ENCODE measurements around the gene NEURL1. TPM values are rescaled to one million over a fixed set of nuclear protein-coding genes. Genes with fewer than 3 reads are reported as not detected.
A peak's percentile ranks its signal among the peaks of the same experiment; 100 is the strongest.

Gene NEURL1
- total RNA-seq, 2 donors from 2014 or later = 2.5 to 3.5 TPM

DNA sequence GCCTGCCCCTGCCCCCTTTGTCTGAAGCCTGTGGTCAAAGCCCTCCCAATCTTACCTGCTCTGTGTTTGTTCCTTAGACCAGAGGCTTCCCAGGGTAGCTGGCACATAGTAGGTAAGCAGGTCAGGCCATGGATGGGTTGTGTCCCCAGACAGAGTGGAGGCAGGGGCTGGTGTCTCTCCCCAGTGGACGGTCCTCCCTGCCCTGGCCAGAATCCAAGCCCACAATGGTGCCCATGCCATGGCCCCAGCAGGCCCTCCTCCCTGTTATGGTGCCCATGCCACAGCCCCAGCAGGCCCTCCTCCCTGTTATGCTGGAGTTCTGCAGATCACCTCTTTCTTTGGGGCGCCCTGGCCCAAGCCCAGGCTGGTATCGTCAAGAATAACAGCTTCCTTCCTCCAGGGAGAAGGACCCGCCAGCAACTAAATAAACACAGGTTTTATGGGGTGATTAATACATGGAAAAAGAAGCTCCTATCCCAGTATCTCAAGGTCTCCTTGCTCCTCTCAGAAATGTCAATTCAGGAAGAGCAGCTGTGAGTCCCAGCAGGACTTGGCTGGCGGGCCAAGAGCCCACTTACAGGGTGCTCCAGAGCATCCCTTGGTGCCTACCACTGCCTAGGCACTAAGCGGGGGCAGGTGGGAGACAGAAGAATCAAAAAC, 82.0 kb downstream of the NEURL1 start:
- Mint-ChIP-seq H3K4me1 (ENCODE audit: low read depth) (no peaks in the 10 kb centered on the region), H3K27me3 (ENCODE audit: low read depth) (no peaks in the 10 kb centered on the region), H3K36me3 (ENCODE audit: insufficient read depth in 2 of 2) (no peaks in the 10 kb centered on the region), H3K27ac (no peak overlapping the region), H3K9me3 (no peaks in the 10 kb centered on the region), H3K4me3 (no peak overlapping the region)
- ATAC-seq (replicated peaks in 1 of 2) (no peak), DNase-seq (no peak)

DNA sequence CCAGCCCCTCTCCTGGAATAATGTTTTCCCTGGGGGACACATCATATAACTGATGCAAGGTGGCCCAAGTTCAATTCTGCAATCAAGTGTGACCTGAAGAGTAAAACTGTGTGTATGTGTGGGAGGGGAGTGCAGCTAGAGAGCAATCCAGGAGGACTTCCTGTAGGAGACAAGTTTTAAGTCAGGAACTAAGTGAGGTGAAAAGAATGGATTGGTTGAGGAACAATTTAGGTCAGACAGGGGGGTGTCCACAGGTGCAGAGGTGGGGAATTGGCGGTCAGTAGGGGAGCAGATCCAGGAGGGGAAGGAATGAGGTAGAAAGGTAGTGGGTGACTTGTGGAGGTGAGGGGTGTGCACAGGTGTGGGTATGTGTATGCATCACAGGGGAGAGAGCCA, 82.6 kb downstream of the NEURL1 start:
- Mint-ChIP-seq H3K36me3 (ENCODE audit: insufficient read depth in 2 of 2) (no peaks in the 10 kb centered on the region), H3K4me1 (ENCODE audit: low read depth) (no peaks in the 10 kb centered on the region), H3K27ac (no peak overlapping the region), H3K4me3 (no peak overlapping the region), H3K27me3 (ENCODE audit: low read depth) (no peaks in the 10 kb centered on the region), H3K9me3 (no peaks in the 10 kb centered on the region)
- ATAC-seq (replicated peaks in 1 of 2) (no peak), DNase-seq (no peak)

DNA sequence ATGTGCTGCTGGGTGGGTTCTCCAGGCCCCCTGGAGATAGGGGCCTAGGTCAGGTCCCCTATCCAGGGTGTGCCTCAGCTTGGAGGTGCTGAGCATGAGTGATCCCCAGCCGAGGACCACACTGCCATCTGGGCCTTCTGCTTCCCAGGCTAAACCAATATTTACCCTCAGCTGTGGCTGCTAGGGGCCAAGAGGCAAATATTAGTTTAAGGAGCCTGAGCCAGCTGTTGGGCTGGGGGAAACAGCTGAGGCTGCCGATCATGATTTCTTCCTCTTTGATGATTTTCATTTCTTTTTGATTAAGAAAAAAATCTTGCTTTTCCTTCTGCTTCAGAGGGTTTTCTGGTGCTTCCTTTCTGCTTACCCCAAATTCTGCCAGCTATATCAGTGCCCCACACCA, 83.4 kb downstream of the NEURL1 start:
- Mint-ChIP-seq H3K27ac (no peak overlapping the region), H3K4me3 (no peak overlapping the region), H3K9me3 (no peaks in the 10 kb centered on the region), H3K36me3 (ENCODE audit: insufficient read depth in 2 of 2) (no peaks in the 10 kb centered on the region), H3K27me3 (ENCODE audit: low read depth) (no peaks in the 10 kb centered on the region), H3K4me1 (ENCODE audit: low read depth) (no peaks in the 10 kb centered on the region)
- ATAC-seq (replicated peaks in 1 of 2) (no peak), DNase-seq (no peak)

GRCh38 chr10:103578782-103579382, 85.4 kb downstream of the NEURL1 start:
- Mint-ChIP-seq H3K36me3 (ENCODE audit: insufficient read depth in 2 of 2) (no peaks in the 10 kb centered on the region), H3K27me3 (ENCODE audit: low read depth) (no peaks in the 10 kb centered on the region), H3K4me1 (ENCODE audit: low read depth) (peaks cover 3% of the 10 kb centered on the region), H3K4me3 (no peak overlapping the region), H3K9me3 (no peaks in the 10 kb centered on the region), H3K27ac (no peak overlapping the region)
- DNase-seq (no peak), ATAC-seq (replicated peaks in 1 of 2) (no peak)

DNA sequence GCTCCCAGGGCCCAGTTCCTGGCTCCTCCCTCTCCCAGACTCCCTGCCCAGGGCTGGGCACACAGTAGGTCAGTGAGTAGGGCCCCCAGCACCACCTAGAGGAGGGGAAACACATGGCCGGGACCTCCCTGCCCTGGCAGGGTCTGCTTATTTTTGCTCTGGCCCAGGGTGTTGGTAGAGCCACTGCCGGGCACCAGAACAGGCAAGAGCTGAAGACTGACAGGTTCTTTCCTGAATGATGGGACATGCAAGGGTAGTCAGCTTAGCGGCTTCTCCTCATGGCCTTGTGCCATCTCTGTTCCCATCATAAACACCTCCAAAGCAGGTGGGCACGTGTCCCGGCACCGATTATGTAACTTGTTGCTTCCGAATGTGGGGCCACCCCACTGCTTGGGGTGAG, 86.5 kb downstream of the NEURL1 start:
- ATAC-seq (replicated peaks in 1 of 2) (no peak), DNase-seq (no peak)
- Mint-ChIP-seq H3K27me3 (ENCODE audit: low read depth) (no peaks in the 10 kb centered on the region), H3K36me3 (ENCODE audit: insufficient read depth in 2 of 2) (no peaks in the 10 kb centered on the region), H3K27ac (no peak overlapping the region), H3K9me3 (no peaks in the 10 kb centered on the region), H3K4me3 (no peak overlapping the region), H3K4me1 (ENCODE audit: low read depth) (peaks cover 8% of the 10 kb centered on the region)

GRCh38 chr10:103580430-103580829, 86.9 kb downstream of the NEURL1 start:
- Mint-ChIP-seq H3K36me3 (ENCODE audit: insufficient read depth in 2 of 2) (no peaks in the 10 kb centered on the region), H3K9me3 (no peaks in the 10 kb centered on the region), H3K4me1 (ENCODE audit: low read depth) (peaks cover 12% of the 10 kb centered on the region), H3K27me3 (ENCODE audit: low read depth) (no peaks in the 10 kb centered on the region), H3K27ac (no peak overlapping the region), H3K4me3 (no peak overlapping the region)
- DNase-seq (no peak), ATAC-seq (replicated peaks in 1 of 2) (no peak)

GRCh38 chr10:103581499-103581898, 88.0 kb downstream of the NEURL1 start:
- Mint-ChIP-seq H3K27me3 (ENCODE audit: low read depth) (no peaks in the 10 kb centered on the region), H3K36me3 (ENCODE audit: insufficient read depth in 2 of 2) (no peaks in the 10 kb centered on the region), H3K4me3 (no peak overlapping the region), H3K9me3 (no peaks in the 10 kb centered on the region), H3K4me1 (ENCODE audit: low read depth) (peaks cover 14% of the 10 kb centered on the region), H3K27ac (no peak overlapping the region)
- DNase-seq (no peak), ATAC-seq (replicated peaks in 1 of 2) (no peak)

GRCh38 chr10:103582331-103583123, 89.0 kb downstream of the NEURL1 start:
- Mint-ChIP-seq H3K9me3 (no peaks in the 10 kb centered on the region), H3K27me3 (ENCODE audit: low read depth) (no peaks in the 10 kb centered on the region), H3K27ac (no peak overlapping the region), H3K36me3 (ENCODE audit: insufficient read depth in 2 of 2) (peaks cover 0 to 1% of the 10 kb centered on the region in 2 donors), H3K4me3 (peak overlapping the region in 1 of 2 donors; percentile 27), H3K4me1 (ENCODE audit: low read depth) (peaks cover 14% of the 10 kb centered on the region)
- ATAC-seq (replicated peaks in 1 of 2) (no peak), DNase-seq (no peak)

- Mint-ChIP-seq H3K4me1 (ENCODE audit: low read depth) (peaks cover 14% of the 10 kb centered on the region), H3K36me3 (ENCODE audit: insufficient read depth in 2 of 2) (peaks cover 0 to 1% of the 10 kb centered on the region in 2 donors), H3K27ac (peak overlapping the region; percentile 93), H3K27me3 (ENCODE audit: low read depth) (no peaks in the 10 kb centered on the region), H3K4me3 (peak overlapping the region; percentile 90 to 97), H3K9me3 (no peaks in the 10 kb centered on the region)
- DNase-seq = no peak
- ATAC-seq (replicated peaks in 1 of 2) = peak; percentile 1 to 5
Observed at GRCh38 chr10:103583871-103584215, 90.3 kb downstream of the NEURL1 start.

DNA sequence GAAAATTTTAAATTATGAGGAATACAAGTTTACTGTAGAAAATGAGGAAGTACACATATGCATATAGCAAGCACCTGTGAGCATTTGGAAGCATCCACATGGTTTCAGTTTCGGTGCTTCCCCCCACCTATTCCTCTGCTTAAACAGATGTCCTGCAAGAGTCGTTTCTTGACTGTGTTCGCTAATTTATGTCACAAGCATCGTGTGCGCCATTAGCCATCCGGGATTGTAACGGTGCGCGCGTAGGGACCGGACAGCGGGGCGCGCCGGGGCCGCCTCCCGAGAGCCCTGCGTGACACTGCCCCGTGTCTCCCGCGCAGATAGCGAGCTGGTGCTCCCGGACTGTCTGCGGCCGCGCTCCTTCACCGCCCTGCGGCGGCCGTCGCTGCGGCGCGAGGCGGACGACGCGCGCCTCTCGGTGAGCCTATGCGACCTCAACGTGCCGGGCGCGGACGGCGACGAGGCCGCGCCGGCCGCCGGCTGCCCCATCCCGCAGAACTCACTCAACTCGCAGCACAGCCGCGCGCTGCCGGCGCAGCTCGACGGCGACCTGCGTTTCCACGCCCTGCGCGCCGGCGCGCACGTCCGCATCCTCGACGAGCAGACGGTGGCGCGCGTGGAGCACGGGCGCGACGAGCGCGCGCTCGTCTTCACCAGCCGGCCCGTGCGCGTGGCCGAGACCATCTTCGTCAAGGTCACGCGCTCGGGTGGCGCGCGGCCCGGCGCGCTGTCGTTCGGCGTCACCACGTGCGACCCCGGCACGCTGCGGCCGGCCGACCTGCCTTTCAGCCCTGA, 90.9 kb downstream of the NEURL1 start:
- Mint-ChIP-seq H3K4me1 (ENCODE audit: low read depth) (peaks cover 14% of the 10 kb centered on the region), H3K36me3 (ENCODE audit: insufficient read depth in 2 of 2) (peaks cover 0 to 1% of the 10 kb centered on the region in 2 donors), H3K27me3 (ENCODE audit: low read depth) (no peaks in the 10 kb centered on the region), H3K27ac (peak overlapping the region; percentile 93), H3K4me3 (peak overlapping the region; percentile 90 to 97), H3K9me3 (no peaks in the 10 kb centered on the region)
- DNase-seq (peak; percentile 67 to 69), ATAC-seq (replicated peaks in 1 of 2) (peak; percentile 80 to 85)

DNA sequence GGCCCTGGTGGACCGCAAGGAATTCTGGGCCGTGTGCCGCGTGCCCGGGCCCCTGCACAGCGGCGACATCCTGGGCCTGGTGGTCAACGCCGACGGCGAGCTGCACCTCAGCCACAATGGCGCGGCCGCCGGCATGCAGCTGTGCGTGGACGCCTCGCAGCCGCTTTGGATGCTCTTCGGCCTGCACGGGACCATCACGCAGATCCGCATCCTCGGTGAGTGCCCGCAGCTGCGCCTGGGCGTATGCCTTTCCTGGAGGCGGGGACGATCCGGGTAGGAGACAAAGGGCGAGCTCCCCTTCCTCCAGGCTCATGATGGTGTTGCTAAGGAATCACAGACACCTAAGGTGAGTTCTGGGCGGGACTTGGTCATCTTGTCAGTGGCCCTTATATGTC, 91.5 kb downstream of the NEURL1 start:
- peak overlapping the region; percentile 90 to 97 for H3K4me3 Mint-ChIP-seq
- peaks cover 0 to 1% of the 10 kb centered on the region in 2 donors for H3K36me3 Mint-ChIP-seq (ENCODE audit: insufficient read depth in 2 of 2)
- H3K9me3 Mint-ChIP-seq = no peaks in the 10 kb centered on the region
- peaks cover 14% of the 10 kb centered on the region for H3K4me1 Mint-ChIP-seq (ENCODE audit: low read depth)
- no peak for ATAC-seq (replicated peaks in 1 of 2)
- no peak overlapping the region for H3K27ac Mint-ChIP-seq
- DNase-seq = no peak
- no peaks in the 10 kb centered on the region for H3K27me3 Mint-ChIP-seq (ENCODE audit: low read depth)

- Mint-ChIP-seq H3K27me3 (ENCODE audit: low read depth) (no peaks in the 10 kb centered on the region), H3K27ac (no peak overlapping the region), H3K36me3 (ENCODE audit: insufficient read depth in 2 of 2) (peaks cover 0 to 1% of the 10 kb centered on the region in 2 donors), H3K4me3 (no peak overlapping the region), H3K4me1 (ENCODE audit: low read depth) (peaks cover 14% of the 10 kb centered on the region), H3K9me3 (no peaks in the 10 kb centered on the region)
- no peak for DNase-seq
- no peak for ATAC-seq (replicated peaks in 1 of 2)
Observed at GRCh38 chr10:103587073-103587472, 93.6 kb downstream of the NEURL1 start.

Measured in activated T-cell treated with anti-CD3 and anti-CD28 coated beads, Interleukin-2, amount 50 U/mL, for 72 hours (primary cell).